ENCODE data around the gene TNIK.

- TF ChIP-seq REST (IDR thresholded peaks at IDR 0.05; ENCODE audit: insufficient read depth in 1 of 2, low read depth in 2 of 2, low read length in 2 of 2) (no peak), SIN3A (IDR thresholded peaks at IDR 0.05; ENCODE audit: borderline replicate concordance, insufficient read depth, low read length) (no peak), POLR2AphosphoS5 (IDR thresholded peaks at IDR 0.05; ENCODE audit: low read depth, low read length) (no peak)
Measured at GRCh38 chr3:171357721-171358120, 102.5 kb downstream of the TNIK start.

Measured in PFSK-1 (cell line).